A549 (cell line): ENCODE measurements around the gene ARHGAP26.

Experiments used
- BCL3 ChIP-seq: fragments of >200 bp; sonication (Bioruptor Twin); formaldehyde crosslinking; IDR thresholded peaks from 3 replicates; pipeline ENCODE4 v1.6.1; 2016
- KDM5A ChIP-seq: fragments of 200-600 bp; sonication (generic); IDR thresholded peaks from 2 replicates; pipeline ENCODE4 v1.6.1; 2016; ENCODE audit warnings: antibody characterized with exemption, mild to moderate bottlenecking
- NR3C1 ChIP-seq: fragments of >200 bp; sonication (Bioruptor Twin); formaldehyde crosslinking; IDR thresholded peaks from 3 replicates; pipeline ENCODE4 v1.6.1; 2017
- POLR2A ChIP-seq: IDR thresholded peaks from 2 replicates; pipeline ENCODE4 v1.6.1; 2012; ENCODE audit warnings: mild to moderate bottlenecking, low read length
- POLR2AphosphoS2 ChIP-seq: conservative IDR thresholded peaks from 2 replicates; pipeline ENCODE4 v1.6.1; 2012; ENCODE audit warnings: low read length, improper control_type of control experiment, inconsistent platforms
- TFCP2L1 ChIP-seq: fragments of 250-450 bp; sonication (Bioruptor Pico); IDR thresholded peaks from 2 replicates; pipeline ENCODE4 v1.5.0; 2021; ENCODE audit warnings: mild to moderate bottlenecking
- TF ChIP-seq, protein P1 (sequence below): fragments of >200 bp; sonication (Bioruptor Twin); formaldehyde crosslinking; IDR thresholded peaks from 3 replicates; pipeline ENCODE4 v1.5.1; 2016

DNA sequence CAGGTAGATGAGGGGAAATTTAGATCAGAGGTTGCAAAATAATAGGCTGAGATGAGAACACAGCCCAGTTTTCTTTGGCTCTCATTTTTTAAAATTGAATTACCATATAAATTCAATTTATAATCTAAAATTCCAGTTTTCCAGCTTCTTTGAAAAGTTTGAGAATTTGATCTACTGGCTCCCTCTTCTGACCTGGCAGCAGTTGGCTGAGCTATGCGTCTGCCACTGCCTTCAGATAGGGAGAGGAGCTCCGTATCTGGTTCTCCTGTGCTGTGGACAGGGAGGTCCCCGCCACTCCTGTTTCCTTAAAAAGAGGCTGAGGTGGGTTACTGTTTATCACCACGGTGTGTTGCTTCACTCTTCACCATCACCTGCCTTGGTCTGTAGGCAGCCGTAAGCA, 103.7 kb downstream of the ARHGAP26 start:
- no peak for TF ChIP-seq NR3C1
- TF ChIP-seq, protein P1, sequence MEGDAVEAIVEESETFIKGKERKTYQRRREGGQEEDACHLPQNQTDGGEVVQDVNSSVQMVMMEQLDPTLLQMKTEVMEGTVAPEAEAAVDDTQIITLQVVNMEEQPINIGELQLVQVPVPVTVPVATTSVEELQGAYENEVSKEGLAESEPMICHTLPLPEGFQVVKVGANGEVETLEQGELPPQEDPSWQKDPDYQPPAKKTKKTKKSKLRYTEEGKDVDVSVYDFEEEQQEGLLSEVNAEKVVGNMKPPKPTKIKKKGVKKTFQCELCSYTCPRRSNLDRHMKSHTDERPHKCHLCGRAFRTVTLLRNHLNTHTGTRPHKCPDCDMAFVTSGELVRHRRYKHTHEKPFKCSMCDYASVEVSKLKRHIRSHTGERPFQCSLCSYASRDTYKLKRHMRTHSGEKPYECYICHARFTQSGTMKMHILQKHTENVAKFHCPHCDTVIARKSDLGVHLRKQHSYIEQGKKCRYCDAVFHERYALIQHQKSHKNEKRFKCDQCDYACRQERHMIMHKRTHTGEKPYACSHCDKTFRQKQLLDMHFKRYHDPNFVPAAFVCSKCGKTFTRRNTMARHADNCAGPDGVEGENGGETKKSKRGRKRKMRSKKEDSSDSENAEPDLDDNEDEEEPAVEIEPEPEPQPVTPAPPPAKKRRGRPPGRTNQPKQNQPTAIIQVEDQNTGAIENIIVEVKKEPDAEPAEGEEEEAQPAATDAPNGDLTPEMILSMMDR = no peak
- TF ChIP-seq POLR2A = no peak
- no peak for TF ChIP-seq KDM5A
- no peak for TF ChIP-seq POLR2AphosphoS2
- no peak for TF ChIP-seq TFCP2L1 (CRISPR knock-in tag)
- TF ChIP-seq BCL3 = no peak
